ENCODE measurements around the gene TAS2R41. TPM values are rescaled to one million over a fixed set of nuclear protein-coding genes. Genes with fewer than 3 reads are reported as not detected.
"Not testable (repeated sequence)": the region's sequence is repeated elsewhere in the genome, so short reads cannot be mapped to it uniquely, and the experiment has no call there.

The TAS2R41 gene
- polyA plus RNA-seq, 4 donors = not detected

- Histone ChIP-seq H3K36me3 (ENCODE audit: control insufficient read depth in 3 of 3, insufficient read depth in 2 of 3, low read depth in 1 of 3, low read length in 3 of 3) (no peaks in the 10 kb centered on the region), H3K4me1 (ENCODE audit: control insufficient read depth in 3 of 3, insufficient read depth in 2 of 3, low read depth in 1 of 3, low read length in 2 of 3) (no peaks in the 10 kb centered on the region), H3K4me3 (ENCODE audit: low read depth in 1 of 3, low read length in 3 of 3) (no peak overlapping the region), H3K27me3 (ENCODE audit: control insufficient read depth in 3 of 3, insufficient read depth in 3 of 3, low read length in 3 of 3) (no peaks in the 10 kb centered on the region), H3K9me3 (ENCODE audit: control insufficient read depth in 2 of 2, insufficient read depth in 1 of 2, low read depth in 1 of 2, low read length in 1 of 2) (no peaks in the 10 kb centered on the region), H3K27ac (ENCODE audit: low read depth in 1 of 3, low read length in 2 of 3) (no peak overlapping the region)
- 64 to 76% (median 70%) methylated on average over 4 of the region's 4 CpGs for WGBS, 3 donors
- FAIRE-seq = no peak
- no peak for DNase-seq
These were observed 17.2 kb upstream of the TAS2R41 start for GRCh38 chr7:143460271-143460979.

GRCh38 chr7:143462045-143462444 is 15.6 kb upstream of the TAS2R41 start:
- Histone ChIP-seq H3K9me3 (ENCODE audit: control insufficient read depth in 2 of 2, insufficient read depth in 1 of 2, low read depth in 1 of 2, low read length in 1 of 2) (no peaks in the 10 kb centered on the region), H3K27ac (ENCODE audit: low read depth in 1 of 3, low read length in 2 of 3) (no peak overlapping the region), H3K36me3 (ENCODE audit: control insufficient read depth in 3 of 3, insufficient read depth in 2 of 3, low read depth in 1 of 3, low read length in 3 of 3) (no peaks in the 10 kb centered on the region), H3K4me1 (ENCODE audit: control insufficient read depth in 3 of 3, insufficient read depth in 2 of 3, low read depth in 1 of 3, low read length in 2 of 3) (no peaks in the 10 kb centered on the region), H3K4me3 (ENCODE audit: low read depth in 1 of 3, low read length in 3 of 3) (no peak overlapping the region), H3K27me3 (ENCODE audit: control insufficient read depth in 3 of 3, insufficient read depth in 3 of 3, low read length in 3 of 3) (no peaks in the 10 kb centered on the region)
- FAIRE-seq (no peak), DNase-seq (no peak)
- WGBS, 3 donors = 81 to 86% (median 85%) methylated on average over 3 of the region's 3 CpGs

- Histone ChIP-seq H3K9me3 (ENCODE audit: control insufficient read depth in 2 of 2, insufficient read depth in 1 of 2, low read depth in 1 of 2, low read length in 1 of 2) (no peaks in the 10 kb centered on the region), H3K36me3 (ENCODE audit: control insufficient read depth in 3 of 3, insufficient read depth in 2 of 3, low read depth in 1 of 3, low read length in 3 of 3) (no peaks in the 10 kb centered on the region), H3K27ac (ENCODE audit: low read depth in 1 of 3, low read length in 2 of 3) (no peak overlapping the region), H3K27me3 (ENCODE audit: control insufficient read depth in 3 of 3, insufficient read depth in 3 of 3, low read length in 3 of 3) (no peaks in the 10 kb centered on the region), H3K4me3 (ENCODE audit: low read depth in 1 of 3, low read length in 3 of 3) (no peak overlapping the region), H3K4me1 (ENCODE audit: control insufficient read depth in 3 of 3, insufficient read depth in 2 of 3, low read depth in 1 of 3, low read length in 2 of 3) (no peaks in the 10 kb centered on the region)
- DNase-seq = no peak
- no peak for FAIRE-seq
These were observed 14.1 kb upstream of the TAS2R41 start for GRCh38 chr7:143463556-143463955.

DNA sequence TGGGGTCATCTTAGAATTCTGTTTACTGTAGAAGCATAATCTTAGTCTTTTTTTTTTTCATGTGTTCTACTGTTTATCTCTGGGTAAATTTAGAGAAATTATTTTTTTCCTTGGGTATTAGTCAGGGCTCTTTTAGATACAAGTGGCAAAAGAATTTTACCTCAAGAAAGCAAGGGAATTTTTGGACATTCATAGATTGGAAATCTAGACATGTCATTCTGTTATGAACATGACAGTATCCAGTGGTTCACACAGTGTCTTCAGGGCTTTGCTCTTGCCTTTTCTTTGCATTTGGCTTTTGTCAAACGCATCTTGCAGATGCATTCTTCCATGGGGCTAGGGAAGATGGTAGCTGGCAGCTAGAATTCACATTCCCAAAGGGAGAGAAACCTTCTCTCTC is 13.7 kb upstream of the TAS2R41 start:
- FAIRE-seq (no peak), DNase-seq (no peak)
- 71 to 86% (median 74%) methylated on average over 1 of the region's 1 CpG for WGBS, 3 donors
- H3K9me3 ChIP-seq (ENCODE audit: control insufficient read depth in 2 of 2, insufficient read depth in 1 of 2, low read depth in 1 of 2, low read length in 1 of 2) = no peaks in the 10 kb centered on the region
- no peaks in the 10 kb centered on the region for H3K4me1 ChIP-seq (ENCODE audit: control insufficient read depth in 3 of 3, insufficient read depth in 2 of 3, low read depth in 1 of 3, low read length in 2 of 3)
- H3K27me3 ChIP-seq (ENCODE audit: control insufficient read depth in 3 of 3, insufficient read depth in 3 of 3, low read length in 3 of 3) = no peaks in the 10 kb centered on the region
- H3K4me3 ChIP-seq (ENCODE audit: low read depth in 1 of 3, low read length in 3 of 3) = no peak overlapping the region
- no peaks in the 10 kb centered on the region for H3K36me3 ChIP-seq (ENCODE audit: control insufficient read depth in 3 of 3, insufficient read depth in 2 of 3, low read depth in 1 of 3, low read length in 3 of 3)
- no peak overlapping the region for H3K27ac ChIP-seq (ENCODE audit: low read depth in 1 of 3, low read length in 2 of 3)

GRCh38 chr7:143467724-143468123 is 9.9 kb upstream of the TAS2R41 start:
- no peak overlapping the region for H3K4me3 ChIP-seq (ENCODE audit: low read depth in 1 of 3, low read length in 3 of 3)
- peaks cover 0 to 14% of the 10 kb centered on the region in 2 donors for H3K9me3 ChIP-seq (ENCODE audit: control insufficient read depth in 2 of 2, insufficient read depth in 1 of 2, low read depth in 1 of 2, low read length in 1 of 2)
- DNase-seq (no peak), FAIRE-seq (no peak)
- no peaks in the 10 kb centered on the region for H3K27me3 ChIP-seq (ENCODE audit: control insufficient read depth in 3 of 3, insufficient read depth in 3 of 3, low read length in 3 of 3)
- no peaks in the 10 kb centered on the region for H3K36me3 ChIP-seq (ENCODE audit: control insufficient read depth in 3 of 3, insufficient read depth in 2 of 3, low read depth in 1 of 3, low read length in 3 of 3)
- H3K4me1 ChIP-seq (ENCODE audit: control insufficient read depth in 3 of 3, insufficient read depth in 2 of 3, low read depth in 1 of 3, low read length in 2 of 3) = peaks cover 0 to 4% (median 0%) of the 10 kb centered on the region in 3 donors
- H3K27ac ChIP-seq (ENCODE audit: low read depth in 1 of 3, low read length in 2 of 3) = no peak overlapping the region
- WGBS, 3 donors = 42 to 73% (median 73%) methylated on average over 1 of the region's 1 CpG

DNA sequence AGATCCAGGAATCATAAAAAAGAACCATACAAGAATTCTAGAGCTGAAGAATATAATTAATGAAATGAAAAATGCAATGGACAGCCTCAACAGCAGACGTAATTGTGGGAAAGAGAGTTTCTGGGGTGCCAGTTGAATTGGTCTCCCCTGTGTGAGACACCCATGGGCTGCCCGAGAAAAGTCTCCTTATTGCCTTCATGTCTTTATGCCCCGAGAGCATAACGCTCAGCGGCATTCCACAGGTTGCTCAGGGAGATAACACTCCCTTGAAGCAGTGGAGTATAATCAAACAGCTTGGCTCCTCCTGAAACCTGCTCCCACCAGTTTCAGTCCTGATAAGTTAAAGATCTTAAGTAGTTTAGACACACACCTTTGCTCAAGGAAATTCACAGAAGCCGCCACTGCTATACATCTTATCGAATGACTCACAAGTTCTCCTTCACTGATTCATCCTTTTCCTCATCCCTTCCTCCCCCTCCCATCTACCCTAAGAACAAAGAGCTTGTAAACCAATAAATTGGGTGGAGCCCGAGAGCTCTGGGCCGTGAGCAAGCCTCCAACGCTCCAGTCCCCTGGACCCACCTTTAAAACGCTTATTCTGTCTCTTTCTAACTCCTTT is 5.5 kb upstream of the TAS2R41 start:
- H3K27ac ChIP-seq (ENCODE audit: low read depth in 1 of 3, low read length in 2 of 3) = peak overlapping the region in 2 of 3 donors; percentile 55 to 80

DNA sequence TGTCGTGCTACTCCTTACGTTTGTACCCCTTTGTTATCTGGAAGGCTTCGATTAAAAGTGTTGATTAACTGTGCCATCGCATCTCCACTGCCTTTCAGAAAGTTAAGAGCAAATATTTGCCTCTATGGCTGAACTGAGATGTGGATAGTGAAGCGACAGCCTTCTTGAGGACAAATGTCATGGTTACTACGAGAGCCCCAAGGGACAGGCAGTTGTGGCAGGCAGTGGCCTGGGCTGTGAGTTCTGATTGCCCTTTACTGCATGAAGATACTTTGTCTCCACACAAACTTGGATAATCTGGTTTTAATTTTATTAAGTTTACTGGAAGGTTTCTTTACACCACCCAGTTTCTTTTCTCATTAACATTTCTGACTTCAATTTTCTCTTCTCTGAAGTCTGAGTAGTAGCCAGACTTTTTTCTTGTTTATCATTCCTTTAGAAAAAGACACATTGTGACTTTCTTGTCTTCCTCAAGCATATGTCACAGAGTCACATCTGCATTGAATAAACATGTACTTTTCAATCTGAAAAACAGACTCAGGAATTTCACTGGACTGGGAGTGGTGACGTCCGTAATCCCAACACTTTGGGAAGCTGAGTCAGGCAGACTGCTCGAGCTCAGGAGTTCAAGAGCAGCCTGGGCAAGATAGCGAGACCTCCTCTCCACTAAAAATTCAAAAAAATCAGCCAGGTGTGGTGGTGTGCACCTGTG is 1.5 kb downstream of the TAS2R41 start:
- Histone ChIP-seq H3K27ac (ENCODE audit: low read depth in 1 of 3, low read length in 2 of 3) (no peak overlapping the region), H3K27me3 (ENCODE audit: control insufficient read depth in 3 of 3, insufficient read depth in 3 of 3, low read length in 3 of 3) (no peaks in the 10 kb centered on the region), H3K4me1 (ENCODE audit: control insufficient read depth in 3 of 3, insufficient read depth in 2 of 3, low read depth in 1 of 3, low read length in 2 of 3) (peaks cover 0 to 2% (median 0%) of the 10 kb centered on the region in 3 donors), H3K36me3 (ENCODE audit: control insufficient read depth in 3 of 3, insufficient read depth in 2 of 3, low read depth in 1 of 3, low read length in 3 of 3) (no peaks in the 10 kb centered on the region), H3K9me3 (ENCODE audit: control insufficient read depth in 2 of 2, insufficient read depth in 1 of 2, low read depth in 1 of 2, low read length in 1 of 2) (no peaks in the 10 kb centered on the region), H3K4me3 (ENCODE audit: low read depth in 1 of 3, low read length in 3 of 3) (no peak overlapping the region)
- DNase-seq = no peak
- 80 to 87% (median 86%) methylated on average over 10 of the region's 10 CpGs for WGBS, 3 donors
- FAIRE-seq = no peak

More for the DNA sequence above, 5.5 kb upstream of the TAS2R41 start:
- peak; percentile 67 for FAIRE-seq
- DNase-seq = peak in 1 of 2 donors; percentile 97
- WGBS, 3 donors = 15 to 55% (median 41%) methylated on average over 11 of the region's 11 CpGs
- H3K36me3 ChIP-seq (ENCODE audit: control insufficient read depth in 3 of 3, insufficient read depth in 2 of 3, low read depth in 1 of 3, low read length in 3 of 3); H3K27me3 ChIP-seq (ENCODE audit: control insufficient read depth in 3 of 3, insufficient read depth in 3 of 3, low read length in 3 of 3); H3K4me3 ChIP-seq (ENCODE audit: low read depth in 1 of 3, low read length in 3 of 3); H3K4me1 ChIP-seq (ENCODE audit: control insufficient read depth in 3 of 3, insufficient read depth in 2 of 3, low read depth in 1 of 3, low read length in 2 of 3): not testable (repeated sequence)
- peaks cover 0 to 14% of the 10 kb centered on the region in 2 donors for H3K9me3 ChIP-seq (ENCODE audit: control insufficient read depth in 2 of 2, insufficient read depth in 1 of 2, low read depth in 1 of 2, low read length in 1 of 2)

DNA sequence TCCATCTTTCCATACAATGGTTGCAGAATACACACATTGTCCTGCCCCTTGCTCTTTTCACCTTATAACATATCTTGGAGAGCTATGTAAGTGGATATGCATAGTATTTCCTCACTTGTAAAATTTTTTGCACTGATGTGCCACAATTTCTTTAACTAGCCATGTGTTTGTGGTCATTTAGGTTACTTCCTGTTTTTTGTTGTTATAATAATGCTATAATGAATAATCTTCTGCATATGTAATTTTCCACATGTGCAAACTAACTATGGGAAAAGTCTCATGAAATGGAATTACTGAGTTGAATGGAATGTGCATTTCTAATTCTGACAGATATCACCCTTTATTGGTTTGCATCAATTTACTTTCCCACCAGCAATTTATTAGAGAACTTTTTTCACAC is 2.8 kb downstream of the TAS2R41 start:
- DNase-seq (no peak), FAIRE-seq (no peak)
- H3K4me3 ChIP-seq (ENCODE audit: low read depth in 1 of 3, low read length in 3 of 3) = no peak overlapping the region
- no peak overlapping the region for H3K27ac ChIP-seq (ENCODE audit: low read depth in 1 of 3, low read length in 2 of 3)
- H3K27me3 ChIP-seq (ENCODE audit: control insufficient read depth in 3 of 3, insufficient read depth in 3 of 3, low read length in 3 of 3) = no peaks in the 10 kb centered on the region
- H3K9me3 ChIP-seq (ENCODE audit: control insufficient read depth in 2 of 2, insufficient read depth in 1 of 2, low read depth in 1 of 2, low read length in 1 of 2) = no peaks in the 10 kb centered on the region
- no peaks in the 10 kb centered on the region for H3K36me3 ChIP-seq (ENCODE audit: control insufficient read depth in 3 of 3, insufficient read depth in 2 of 3, low read depth in 1 of 3, low read length in 3 of 3)
- peaks cover 0 to 2% (median 0%) of the 10 kb centered on the region in 3 donors for H3K4me1 ChIP-seq (ENCODE audit: control insufficient read depth in 3 of 3, insufficient read depth in 2 of 3, low read depth in 1 of 3, low read length in 2 of 3)
